Uterus (tissue), 4 donors: ENCODE data around the gene KRT20. TPM values are rescaled to one million over a fixed set of nuclear protein-coding genes. Genes with fewer than 3 reads are reported as not detected.
"Not testable (repeated sequence)": the region's sequence is repeated elsewhere in the genome, so short reads cannot be mapped to it uniquely, and the experiment has no call there.

ENCODE experiments used
- DNase-seq, 2 donors: peaks; one replicate each; pipeline ENCODE4 v3.0.0-alpha.2; 2019 to 2020
- H3K27ac ChIP-seq, 2 donors: fragments of 200-600 bp; sonication (generic); 1 replicate in 1 of 2; 2 replicates in 1 of 2; pipeline ENCODE4 v1.5.1; 2016 to 2018
- H3K27me3 ChIP-seq, 2 donors: fragments of 200-600 bp; sonication (generic); one replicate each; pipeline ENCODE4 v1.5.1; 2018 to 2019; ENCODE audit warnings: control low read depth in 1 of 2
- H3K36me3 ChIP-seq, 2 donors: fragments of 200-600 bp; sonication (generic); one replicate each; pipeline ENCODE4 v1.5.1; 2019; ENCODE audit warnings: control low read depth in 1 of 2
- H3K4me1 ChIP-seq, 2 donors: fragments of 200-600 bp; sonication (generic); one replicate each; pipeline ENCODE4 v1.5.1; 2018 to 2019; ENCODE audit warnings: control low read depth in 1 of 2
- H3K4me3 ChIP-seq, 2 donors: fragments of 200-600 bp; sonication (generic); 1 replicate in 1 of 2; 2 replicates in 1 of 2; pipeline ENCODE4 v1.5.1; 2018 to 2019; ENCODE audit warnings: mild to moderate bottlenecking in 1 of 2
- H3K9me3 ChIP-seq, 2 donors: fragments of 200-600 bp; sonication (generic); one replicate each; pipeline ENCODE4 v1.5.1; 2019; ENCODE audit warnings: control low read depth in 1 of 2
- POLR2A ChIP-seq, 2 donors: fragments of 450-650 bp; IDR thresholded peaks; one replicate each; pipeline ENCODE4 v1.6.1; 2016; ENCODE audit warnings: antibody characterized with exemption in 2 of 2, mild to moderate bottlenecking in 1 of 2, moderate library complexity in 1 of 2
- intact Hi-C: fragments of 100-400 bp; cut with DNase I; formaldehyde crosslinking; loops from one replicate; pipeline ENCODE4 v1.15.1; 2023; ENCODE audit warnings: low total_unique reads
- total RNA-seq, 4 donors: library from RNA; depleted of rRNA in 3 of 4; stranded (reverse); fragments of >200 nt in 3 of 4; gene quantifications; one replicate each; pipeline versions ENCODE4 v1.1.0 to v1.2.4, GENCODE V29; 2014 to 2023
- TF ChIP-seq, protein P1 (sequence below), 4 experiments: fragments of 200-600 bp in 2 of 4; fragments of 450-650 bp in 2 of 4; sonication (generic) in 2 of 4; IDR thresholded peaks; one replicate each; pipeline ENCODE4 v1.5.1; 2016 to 2019; ENCODE audit warnings: antibody characterized with exemption in 4 of 4, mild to moderate bottlenecking in 2 of 4, moderate library complexity in 1 of 4
- donor health status: DM: yes; HTN: yes; CAD: no.

KRT20 gene
- total RNA-seq, 4 donors from 2014 or later, result 0.26 to 0.83 (median 0.29) TPM; not detected in 1

DNA sequence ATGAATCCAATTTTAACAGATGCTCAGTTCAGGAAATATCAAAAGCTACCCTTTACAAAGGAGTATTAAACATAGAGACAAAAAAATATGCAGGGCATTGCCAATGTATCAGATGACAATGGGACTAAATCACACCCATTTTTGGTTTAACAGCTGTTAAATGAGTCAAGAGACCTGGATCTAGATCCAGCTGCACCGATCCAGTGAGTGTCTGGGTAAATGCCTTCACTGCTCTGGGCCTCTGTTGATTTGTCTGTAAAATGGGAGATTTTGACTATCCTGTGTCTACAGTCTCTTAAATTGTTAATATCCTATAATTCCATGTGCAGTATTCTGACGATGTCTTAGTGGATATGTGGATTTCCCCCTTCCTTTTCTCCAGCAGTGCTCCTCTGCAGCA is 36.0 kb upstream of the KRT20 start:
- no peak for DNase-seq
- H3K36me3 ChIP-seq, result no peaks in the 10 kb centered on the region
- no peaks in the 10 kb centered on the region for H3K9me3 ChIP-seq
- intact Hi-C loops, result no loop called here
- TF ChIP-seq, protein P1, sequence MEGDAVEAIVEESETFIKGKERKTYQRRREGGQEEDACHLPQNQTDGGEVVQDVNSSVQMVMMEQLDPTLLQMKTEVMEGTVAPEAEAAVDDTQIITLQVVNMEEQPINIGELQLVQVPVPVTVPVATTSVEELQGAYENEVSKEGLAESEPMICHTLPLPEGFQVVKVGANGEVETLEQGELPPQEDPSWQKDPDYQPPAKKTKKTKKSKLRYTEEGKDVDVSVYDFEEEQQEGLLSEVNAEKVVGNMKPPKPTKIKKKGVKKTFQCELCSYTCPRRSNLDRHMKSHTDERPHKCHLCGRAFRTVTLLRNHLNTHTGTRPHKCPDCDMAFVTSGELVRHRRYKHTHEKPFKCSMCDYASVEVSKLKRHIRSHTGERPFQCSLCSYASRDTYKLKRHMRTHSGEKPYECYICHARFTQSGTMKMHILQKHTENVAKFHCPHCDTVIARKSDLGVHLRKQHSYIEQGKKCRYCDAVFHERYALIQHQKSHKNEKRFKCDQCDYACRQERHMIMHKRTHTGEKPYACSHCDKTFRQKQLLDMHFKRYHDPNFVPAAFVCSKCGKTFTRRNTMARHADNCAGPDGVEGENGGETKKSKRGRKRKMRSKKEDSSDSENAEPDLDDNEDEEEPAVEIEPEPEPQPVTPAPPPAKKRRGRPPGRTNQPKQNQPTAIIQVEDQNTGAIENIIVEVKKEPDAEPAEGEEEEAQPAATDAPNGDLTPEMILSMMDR (IDR thresholded peaks at IDR 0.05), result no peak
- TF ChIP-seq POLR2A (IDR thresholded peaks at IDR 0.05), result no peak
- no peak overlapping the region for H3K4me3 ChIP-seq
- H3K27ac ChIP-seq, result peak overlapping the region; percentile 80 to 96
- H3K4me1 ChIP-seq, result no peaks in the 10 kb centered on the region
- H3K27me3 ChIP-seq, result no peaks in the 10 kb centered on the region

DNA sequence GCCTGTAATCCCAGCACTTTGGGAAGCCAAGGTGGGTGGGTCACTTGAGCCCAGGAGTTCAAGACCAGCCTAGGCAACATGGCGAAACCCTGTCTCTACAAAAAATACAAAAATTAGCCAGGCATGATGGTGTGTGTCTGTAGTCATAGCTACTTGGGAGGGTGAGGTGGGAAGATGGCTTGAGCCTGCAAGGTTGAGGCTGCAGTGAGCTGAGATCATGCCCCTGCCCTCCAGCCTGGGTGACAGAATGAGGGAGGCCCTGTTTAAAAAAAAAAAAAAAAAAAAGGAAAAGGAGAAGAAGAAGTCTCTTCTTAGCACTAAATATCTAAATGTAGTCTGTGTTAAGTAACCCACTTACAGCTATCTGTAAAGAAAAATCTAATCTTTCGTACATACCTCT is 32.1 kb upstream of the KRT20 start:
- H3K4me3 ChIP-seq, H3K4me1 ChIP-seq, H3K27ac ChIP-seq, H3K9me3 ChIP-seq, DNase-seq, H3K36me3 ChIP-seq, H3K27me3 ChIP-seq, intact Hi-C loops: not testable (repeated sequence)

DNA sequence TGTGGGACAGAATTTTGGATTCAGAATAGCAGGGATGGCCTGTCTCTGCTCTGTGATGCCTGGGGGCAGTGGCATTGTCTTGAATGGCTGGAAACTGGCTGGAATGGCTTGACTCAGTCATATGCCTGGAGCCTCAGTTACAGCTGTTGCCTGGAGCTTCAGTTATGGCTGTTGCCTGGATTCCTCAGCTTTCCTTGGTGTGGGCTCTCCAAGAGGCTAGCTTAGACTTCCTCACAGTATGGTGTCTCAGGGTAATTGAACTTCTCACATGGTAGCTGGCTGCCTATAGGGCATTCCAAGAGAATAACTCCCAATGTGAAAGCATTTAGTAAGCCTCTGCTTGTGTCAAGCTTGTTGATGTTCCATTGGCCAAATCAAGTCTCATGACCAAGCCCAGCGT is 31.3 kb upstream of the KRT20 start:
- TF ChIP-seq, protein P1 (IDR thresholded peaks at IDR 0.05), result no peak
- no peak for TF ChIP-seq POLR2A (IDR thresholded peaks at IDR 0.05)
- Histone ChIP-seq H3K4me1 (no peaks in the 10 kb centered on the region), H3K4me3 (no peak overlapping the region), H3K36me3 (no peaks in the 10 kb centered on the region), H3K27ac (no peak overlapping the region), H3K9me3 (no peaks in the 10 kb centered on the region), H3K27me3 (no peaks in the 10 kb centered on the region)
- intact Hi-C loops, result no loop called here
- no peak for DNase-seq

DNA sequence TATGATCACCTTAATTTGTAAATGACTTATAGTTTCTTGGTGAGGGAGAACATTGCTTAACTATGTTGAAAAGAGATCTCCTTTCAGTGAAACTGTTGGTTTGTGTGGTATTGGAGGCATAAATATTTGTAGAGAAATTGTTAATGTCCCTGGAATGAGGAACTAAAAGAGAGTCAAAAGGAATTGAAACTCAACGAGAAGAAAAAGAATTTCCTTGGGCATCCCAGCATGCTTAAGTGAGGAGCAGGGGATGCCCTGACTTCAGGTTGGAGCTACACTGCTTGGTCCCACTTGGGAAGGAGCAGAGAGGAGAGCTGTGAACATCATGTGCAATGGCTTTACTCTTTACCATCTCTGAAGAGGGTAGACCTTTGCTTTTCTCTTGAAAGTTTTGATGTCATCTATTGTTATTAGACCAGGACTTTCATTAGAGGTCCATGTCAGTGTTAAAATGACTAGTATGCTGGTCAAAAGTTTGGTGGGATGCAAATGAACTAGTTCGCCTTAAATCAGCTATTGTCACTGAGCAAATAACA is 30.7 kb upstream of the KRT20 start:
- no peaks in the 10 kb centered on the region for H3K9me3 ChIP-seq
- TF ChIP-seq, protein P1 (IDR thresholded peaks at IDR 0.05), result no peak
- no peak for TF ChIP-seq POLR2A (IDR thresholded peaks at IDR 0.05)
- H3K4me1 ChIP-seq, result no peaks in the 10 kb centered on the region
- no peak overlapping the region for H3K27ac ChIP-seq
- no peak for DNase-seq
- H3K4me3 ChIP-seq, result no peak overlapping the region
- H3K36me3 ChIP-seq, result no peaks in the 10 kb centered on the region
- intact Hi-C loops, result no loop called here
- H3K27me3 ChIP-seq, result no peaks in the 10 kb centered on the region

DNA sequence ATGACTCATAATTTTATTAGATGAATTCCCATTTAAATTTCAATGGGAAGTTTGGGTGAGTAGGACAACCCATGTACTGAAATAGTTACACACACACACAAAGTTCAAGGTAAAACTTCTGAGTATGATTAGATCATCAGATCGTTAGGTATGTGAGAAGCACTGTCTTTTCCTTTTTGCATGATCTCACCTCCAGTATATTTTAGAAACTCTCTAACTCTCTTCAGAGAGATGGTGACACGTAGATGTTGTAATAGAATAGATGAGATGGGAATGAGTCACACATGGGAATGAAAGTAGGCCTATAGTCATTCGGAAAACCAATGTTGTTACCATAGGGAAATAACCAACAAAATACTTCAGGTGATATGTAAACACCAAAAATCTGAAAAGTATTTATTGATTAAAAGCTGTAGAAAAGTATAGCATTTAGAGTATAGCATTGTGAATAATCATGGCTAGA is 30.2 kb upstream of the KRT20 start:
- H3K27ac ChIP-seq, result no peak overlapping the region
- no peaks in the 10 kb centered on the region for H3K27me3 ChIP-seq
- TF ChIP-seq, protein P1 (IDR thresholded peaks at IDR 0.05), result no peak
- no peak for TF ChIP-seq POLR2A (IDR thresholded peaks at IDR 0.05)
- H3K9me3 ChIP-seq, result no peaks in the 10 kb centered on the region
- intact Hi-C loops, result no loop called here
- H3K36me3 ChIP-seq, result no peaks in the 10 kb centered on the region
- no peak overlapping the region for H3K4me3 ChIP-seq
- DNase-seq, result no peak
- H3K4me1 ChIP-seq, result peaks cover 0 to 2% of the 10 kb centered on the region in 2 donors
